ENCODE data around the gene SMARCC1. TPM values are rescaled to one million over a fixed set of nuclear protein-coding genes. Genes with fewer than 3 reads are reported as not detected.

Gene SMARCC1
- total RNA-seq, 2 experiments from 2014 or later = 106 to 113 TPM

DNA sequence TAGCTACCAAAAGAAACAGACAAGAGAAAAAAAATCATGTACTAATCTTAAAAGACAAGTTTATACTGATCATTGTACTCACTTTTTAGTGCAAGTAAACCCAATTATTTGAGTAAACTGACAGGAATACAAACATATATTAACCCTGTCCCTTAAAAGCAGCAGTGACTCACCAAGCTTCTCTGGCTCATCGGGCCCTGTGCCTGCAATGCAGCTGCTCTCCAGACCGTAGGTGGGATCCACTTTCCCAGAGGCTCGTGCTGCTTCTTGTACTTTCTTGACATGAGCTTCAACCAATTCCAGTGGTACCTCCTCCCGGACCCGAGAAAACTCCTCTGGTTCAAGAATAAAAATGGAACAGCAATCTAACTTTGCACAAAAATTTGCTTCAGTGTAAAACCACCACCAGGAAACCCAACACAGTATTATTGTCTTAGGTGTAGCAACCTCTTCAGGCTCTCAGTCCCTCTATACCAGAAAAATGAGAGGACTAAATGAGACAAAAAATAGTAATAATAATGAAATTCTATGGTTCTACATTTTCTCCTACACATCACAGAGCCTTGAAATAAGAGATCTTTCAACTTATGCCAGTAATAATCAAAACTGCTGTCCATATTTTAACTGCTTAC is 120.5 kb downstream of the SMARCC1 start:
- Mint-ChIP-seq H3K36me3 (ENCODE audit: low read depth) (peaks cover 43% of the 10 kb centered on the region), H3K27me3 (no peaks in the 10 kb centered on the region), H3K4me1 (ENCODE audit: low read depth) (no peaks in the 10 kb centered on the region), H3K9me3 (peaks cover 1% of the 10 kb centered on the region), H3K4me3 (no peak overlapping the region), H3K27ac (peak overlapping the region; percentile 30)
- TF ChIP-seq, protein P1, sequence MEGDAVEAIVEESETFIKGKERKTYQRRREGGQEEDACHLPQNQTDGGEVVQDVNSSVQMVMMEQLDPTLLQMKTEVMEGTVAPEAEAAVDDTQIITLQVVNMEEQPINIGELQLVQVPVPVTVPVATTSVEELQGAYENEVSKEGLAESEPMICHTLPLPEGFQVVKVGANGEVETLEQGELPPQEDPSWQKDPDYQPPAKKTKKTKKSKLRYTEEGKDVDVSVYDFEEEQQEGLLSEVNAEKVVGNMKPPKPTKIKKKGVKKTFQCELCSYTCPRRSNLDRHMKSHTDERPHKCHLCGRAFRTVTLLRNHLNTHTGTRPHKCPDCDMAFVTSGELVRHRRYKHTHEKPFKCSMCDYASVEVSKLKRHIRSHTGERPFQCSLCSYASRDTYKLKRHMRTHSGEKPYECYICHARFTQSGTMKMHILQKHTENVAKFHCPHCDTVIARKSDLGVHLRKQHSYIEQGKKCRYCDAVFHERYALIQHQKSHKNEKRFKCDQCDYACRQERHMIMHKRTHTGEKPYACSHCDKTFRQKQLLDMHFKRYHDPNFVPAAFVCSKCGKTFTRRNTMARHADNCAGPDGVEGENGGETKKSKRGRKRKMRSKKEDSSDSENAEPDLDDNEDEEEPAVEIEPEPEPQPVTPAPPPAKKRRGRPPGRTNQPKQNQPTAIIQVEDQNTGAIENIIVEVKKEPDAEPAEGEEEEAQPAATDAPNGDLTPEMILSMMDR (IDR thresholded peaks at IDR 0.05) = no peak
- DNase-seq (no peak), ATAC-seq (no peak)
- intact Hi-C loops (cut with micrococcal nuclease) = no loop called here
- ChIA-PET POLR2A (interaction anchor here (1.0 kb wide), 1 partner anchor 178 kb away, joined by 3 read pairs; no protein-coding TSS in a partner anchor), CTCF (interaction anchor here (0.7 kb wide), 1 partner anchor 479 kb away, joined by 3 read pairs; no protein-coding TSS in a partner anchor)

DNA sequence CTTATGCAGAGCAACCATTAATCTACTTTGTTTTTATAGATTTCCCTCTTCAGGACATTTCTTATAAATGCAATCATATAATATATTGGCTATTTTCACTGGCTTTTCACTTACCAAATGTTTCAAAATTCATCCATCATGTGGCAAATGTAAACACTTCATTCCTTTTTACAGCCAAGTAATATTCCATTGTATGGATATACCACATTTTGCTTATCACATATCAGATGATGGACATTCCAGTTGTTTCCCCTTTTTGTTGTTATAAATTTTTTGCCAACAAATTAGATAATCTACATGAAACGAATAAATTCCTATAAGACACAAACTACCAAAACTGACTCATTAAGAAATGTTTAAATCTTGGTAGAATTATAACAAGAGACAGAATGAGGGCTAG is 123.2 kb downstream of the SMARCC1 start:
- Mint-ChIP-seq H3K4me3 (no peak overlapping the region), H3K4me1 (ENCODE audit: low read depth) (no peaks in the 10 kb centered on the region), H3K36me3 (ENCODE audit: low read depth) (peaks cover 46% of the 10 kb centered on the region), H3K9me3 (peaks cover 1% of the 10 kb centered on the region), H3K27ac (no peak overlapping the region), H3K27me3 (no peaks in the 10 kb centered on the region)
- DNase-seq = no peak
- no peak for ATAC-seq
- TF ChIP-seq, protein P1 (IDR thresholded peaks at IDR 0.05) = no peak
- intact Hi-C loops (cut with micrococcal nuclease) = no loop called here
- POLR2A ChIA-PET = no interaction called here
- CTCF ChIA-PET = no interaction called here

DNA sequence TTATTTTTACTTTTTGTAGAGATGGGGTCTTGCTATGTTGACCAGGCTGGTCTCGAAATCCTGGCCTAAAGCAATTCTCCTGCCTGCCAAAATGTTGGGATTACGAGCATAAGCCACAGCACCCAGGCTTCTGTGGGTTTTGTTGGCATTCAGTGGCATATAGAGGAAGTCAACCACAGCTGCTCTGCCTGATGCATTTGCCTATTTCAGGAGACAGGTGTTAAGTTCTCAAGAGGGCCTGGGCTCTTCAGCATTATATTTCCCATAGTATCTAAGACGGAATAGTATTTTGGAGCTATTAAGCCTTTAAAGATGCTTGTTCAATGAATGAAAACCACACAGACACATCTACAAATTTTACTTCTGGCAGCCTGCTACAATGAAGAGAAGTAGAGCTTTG is 129.6 kb downstream of the SMARCC1 start:
- no peak for DNase-seq
- Mint-ChIP-seq H3K36me3 (ENCODE audit: low read depth) (peaks cover 26% of the 10 kb centered on the region), H3K27ac (no peak overlapping the region), H3K9me3 (no peaks in the 10 kb centered on the region), H3K4me1 (ENCODE audit: low read depth) (no peaks in the 10 kb centered on the region), H3K4me3 (no peak overlapping the region), H3K27me3 (no peaks in the 10 kb centered on the region)
- ChIA-PET POLR2A (no interaction called here), CTCF (no interaction called here)
- intact Hi-C loops (cut with micrococcal nuclease) = no loop called here
- TF ChIP-seq, protein P1 (IDR thresholded peaks at IDR 0.05) = no peak
- no peak for ATAC-seq

DNA sequence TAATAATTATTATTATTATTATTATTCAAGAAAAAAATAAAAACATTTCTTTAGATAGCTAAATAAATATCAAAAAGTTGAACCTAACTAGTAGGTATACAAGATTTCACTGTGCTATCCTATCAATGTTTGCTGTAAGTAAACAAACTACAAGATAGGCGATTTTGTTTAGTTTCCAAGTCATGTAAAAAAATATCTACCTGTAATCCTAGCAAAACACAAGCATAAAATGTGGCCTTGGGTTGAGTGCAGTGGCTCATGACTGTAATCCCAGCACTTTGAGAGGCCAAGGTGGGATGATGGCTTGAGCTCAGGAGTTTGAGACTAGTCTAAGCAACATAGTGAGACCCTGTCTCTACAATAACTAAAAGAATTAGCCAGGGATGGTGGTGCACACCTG is 131.4 kb downstream of the SMARCC1 start:
- Mint-ChIP-seq H3K9me3 (no peaks in the 10 kb centered on the region), H3K27ac (no peak overlapping the region), H3K4me1 (ENCODE audit: low read depth) (no peaks in the 10 kb centered on the region), H3K36me3 (ENCODE audit: low read depth) (peaks cover 19% of the 10 kb centered on the region), H3K4me3 (no peak overlapping the region), H3K27me3 (no peaks in the 10 kb centered on the region)
- intact Hi-C loops (cut with micrococcal nuclease) = no loop called here
- DNase-seq = no peak
- CTCF ChIA-PET = no interaction called here
- no peak for ATAC-seq
- TF ChIP-seq, protein P1 (IDR thresholded peaks at IDR 0.05) = no peak
- POLR2A ChIA-PET = interaction anchor here (0.6 kb wide), 1 partner anchor 17 kb away, joined by 3 read pairs; no protein-coding TSS in a partner anchor

DNA sequence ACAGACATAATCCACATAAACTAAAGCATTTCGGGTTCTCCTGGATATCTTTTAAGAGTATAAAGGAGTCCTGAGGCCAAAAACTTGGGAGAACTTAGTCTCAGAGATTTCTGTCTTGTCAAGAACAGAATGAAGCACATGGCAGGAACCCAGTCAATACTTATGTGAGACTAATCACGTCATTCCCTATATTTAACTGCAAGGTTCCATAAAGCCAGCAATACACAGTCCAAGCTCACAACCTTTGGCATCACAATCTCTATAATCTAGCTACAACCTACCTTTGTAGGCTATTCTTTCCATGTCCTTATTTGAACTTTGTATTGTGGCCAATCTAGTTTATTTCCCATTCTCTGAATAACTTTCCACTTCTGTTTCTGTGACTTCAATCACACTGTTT is 134.1 kb downstream of the SMARCC1 start:
- CTCF ChIA-PET = no interaction called here
- peaks cover 16% of the 10 kb centered on the region for H3K36me3 Mint-ChIP-seq (ENCODE audit: low read depth)
- H3K4me3 Mint-ChIP-seq = no peak overlapping the region
- H3K4me1 Mint-ChIP-seq (ENCODE audit: low read depth) = no peaks in the 10 kb centered on the region
- TF ChIP-seq, protein P1 (IDR thresholded peaks at IDR 0.05) = no peak
- no peaks in the 10 kb centered on the region for H3K27me3 Mint-ChIP-seq
- H3K27ac Mint-ChIP-seq = no peak overlapping the region
- no peak for DNase-seq
- no peaks in the 10 kb centered on the region for H3K9me3 Mint-ChIP-seq
- POLR2A ChIA-PET = no interaction called here
- no peak for ATAC-seq
- intact Hi-C loops (cut with micrococcal nuclease) = no loop called here
